Measurements from ENCODE around the gene MTFR1L.

Gene MTFR1L

GRCh38 chr1:25819491-25820246, at the start of gene MTFR1L:
Gene MTFR1L (plus strand): TSS chr1:25819954. CDS start chr1:25823105, 3,151 bp downstream.
- DNase-seq = peak; percentile 77

- DNase-seq = no peak
Measured at GRCh38 chr1:25770541-25771220, 49.1 kb upstream of the MTFR1L start.

GRCh38 chr1:25771221-25772114, 48.3 kb upstream of the MTFR1L start:
- DNase-seq = peak; percentile 41

- DNase-seq = no peak
Measured at GRCh38 chr1:25772164-25772563, 47.6 kb upstream of the MTFR1L start.

GRCh38 chr1:25772692-25773245, 47.0 kb upstream of the MTFR1L start:
- no peak for DNase-seq

GRCh38 chr1:25773441-25774125, 46.2 kb upstream of the MTFR1L start:
- DNase-seq = no peak

- no peak for DNase-seq
Measured at GRCh38 chr1:25774206-25774803, 45.4 kb upstream of the MTFR1L start.

GRCh38 chr1:25774921-25775771, 44.6 kb upstream of the MTFR1L start:
- DNase-seq = no peak

GRCh38 chr1:25779388-25779787, 40.4 kb upstream of the MTFR1L start:
- no peak for DNase-seq

GRCh38 chr1:25779894-25780293, 39.9 kb upstream of the MTFR1L start:
- no peak for DNase-seq

GRCh38 chr1:25780318-25781129, 39.2 kb upstream of the MTFR1L start:
- peak; percentile 32 for DNase-seq

GRCh38 chr1:25781130-25781433, 38.7 kb upstream of the MTFR1L start:
- no peak for DNase-seq

GRCh38 chr1:25782608-25783201, 37.0 kb upstream of the MTFR1L start:
- no peak for DNase-seq

GRCh38 chr1:25784575-25785051, 35.1 kb upstream of the MTFR1L start:
- no peak for DNase-seq

GRCh38 chr1:25785333-25786067, 34.3 kb upstream of the MTFR1L start:
- no peak for DNase-seq

- no peak for DNase-seq
Measured at GRCh38 chr1:25786887-25787759, 32.6 kb upstream of the MTFR1L start.

GRCh38 chr1:25787760-25788166, 32.0 kb upstream of the MTFR1L start:
- no peak for DNase-seq

- DNase-seq = no peak
Measured at GRCh38 chr1:25790472-25790871, 29.3 kb upstream of the MTFR1L start.
